NCI-H2081 treated with DMSO at 0.1 percent for 48 hours (cell line): ENCODE results near the gene TAF11L4.
"Not testable (repeated sequence)": the region's sequence is repeated elsewhere in the genome, so short reads cannot be mapped to it uniquely, and the experiment has no call there.

Source experiments
- DNase-seq: peaks from one replicate; lab custom pipeline; 2025; lab: John Stamatoyannopoulos, UW

TAF11L4 gene

GRCh38 chr5:17521501-17521900 lies at the start of gene TAF11L4:
TSS of gene TAF11L4 (plus strand) at chr5:17521801.
- DNase-seq, result not testable (repeated sequence)

- DNase-seq, result not testable (repeated sequence)
Measured at GRCh38 chr5:17475064-17475463, 46.5 kb upstream of the TAF11L4 start.

GRCh38 chr5:17477043-17477442 lies 44.6 kb upstream of the TAF11L4 start:
- DNase-seq, result no peak

GRCh38 chr5:17477573-17478265 lies 43.9 kb upstream of the TAF11L4 start:
- DNase-seq, result no peak

GRCh38 chr5:17481378-17481777 lies 40.2 kb upstream of the TAF11L4 start:
- no peak for DNase-seq

GRCh38 chr5:17482790-17483189 lies 38.8 kb upstream of the TAF11L4 start:
- DNase-seq, result no peak

- DNase-seq, result not testable (repeated sequence)
Measured at GRCh38 chr5:17486464-17487173, 35.0 kb upstream of the TAF11L4 start.

GRCh38 chr5:17487174-17487512 lies 34.5 kb upstream of the TAF11L4 start:
- DNase-seq, result no peak

- not testable (repeated sequence) for DNase-seq
Measured at GRCh38 chr5:17491257-17491656, 30.3 kb upstream of the TAF11L4 start.

- no peak for DNase-seq
Measured at GRCh38 chr5:17492770-17493169, 28.8 kb upstream of the TAF11L4 start.

- no peak for DNase-seq
Measured at GRCh38 chr5:17497446-17497845, 24.2 kb upstream of the TAF11L4 start.

- DNase-seq, result not testable (repeated sequence)
Measured at GRCh38 chr5:17497931-17498330, 23.7 kb upstream of the TAF11L4 start, which contains the start of gene TAF11L2. TSS of gene TAF11L2 (plus strand) at chr5:17498231.

- DNase-seq, result no peak
Measured at GRCh38 chr5:17511775-17512325, 9.8 kb upstream of the TAF11L4 start.

GRCh38 chr5:17517526-17517925 lies 4.1 kb upstream of the TAF11L4 start:
- not testable (repeated sequence) for DNase-seq

GRCh38 chr5:17518067-17518466 lies 3.5 kb upstream of the TAF11L4 start, which contains the start of gene TAF11L3:
TSS of gene TAF11L3 (plus strand) at chr5:17518367.
- not testable (repeated sequence) for DNase-seq

GRCh38 chr5:17519508-17519907 lies 2.1 kb upstream of the TAF11L4 start:
- not testable (repeated sequence) for DNase-seq

- DNase-seq, result not testable (repeated sequence)
Measured at GRCh38 chr5:17524935-17525334, 3.3 kb downstream of the TAF11L4 start, which contains the start of gene TAF11L5. TSS of gene TAF11L5 (plus strand) at chr5:17525235.

- DNase-seq, result not testable (repeated sequence)
Measured at GRCh38 chr5:17526504-17526903, 4.9 kb downstream of the TAF11L4 start.

GRCh38 chr5:17528369-17528768 lies 6.8 kb downstream of the TAF11L4 start, which contains the start of gene TAF11L6:
TSS of gene TAF11L6 (plus strand) at chr5:17528669.
- not testable (repeated sequence) for DNase-seq
